ENCODE data around the gene DNAAF3. TPM values are rescaled to one million over a fixed set of nuclear protein-coding genes. Genes with fewer than 3 reads are reported as not detected.
"Not testable (repeated sequence)": the region's sequence is repeated elsewhere in the genome, so short reads cannot be mapped to it uniquely, and the experiment has no call there.

The DNAAF3 gene
- total RNA-seq (2014; rRNA removed; shearing (Covaris generic)) = 0.44 and 4.0 TPM in 2 replicates

DNA sequence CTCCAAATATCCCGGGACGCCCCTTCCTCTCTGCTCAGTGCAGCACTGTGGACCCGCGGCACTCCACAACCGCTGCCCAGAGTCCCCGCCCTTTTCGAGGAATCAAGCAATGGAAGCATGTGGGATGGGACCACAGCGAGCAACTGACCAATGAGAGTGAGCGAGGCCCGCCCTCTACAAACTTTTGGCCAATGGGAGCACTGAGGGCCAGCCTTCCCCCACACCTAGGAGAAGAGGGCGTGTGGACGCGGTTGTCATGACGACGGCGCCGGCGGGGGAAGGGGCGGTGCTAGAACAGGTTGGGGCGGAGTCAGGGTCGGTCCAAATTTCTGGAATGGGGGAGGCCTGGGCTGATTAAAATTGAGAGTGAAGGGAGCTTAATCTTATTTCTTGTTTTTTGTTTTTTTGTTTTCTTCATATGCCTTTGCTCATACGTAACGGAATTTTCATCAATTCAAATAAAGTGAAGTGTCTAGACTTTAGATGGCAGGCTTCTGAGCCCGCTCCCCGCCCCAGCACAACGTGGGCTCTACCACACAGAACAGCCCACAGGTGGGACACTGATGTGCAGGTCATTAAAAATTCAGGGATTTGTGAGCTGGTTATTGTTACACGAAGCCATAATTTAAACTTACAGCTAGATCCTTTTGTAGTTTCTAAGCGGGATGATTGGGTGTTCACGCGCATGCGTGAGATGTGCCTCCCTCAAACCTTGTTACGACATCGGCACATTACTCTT, at the start of gene DNAAF3:
Gene DNAAF3 (minus strand): TSS at position 84 of the 739 bp plus-strand sequence. CDS start 200 bp downstream, outside the sequence.
- DNase-seq (ENCODE audit: low read depth) = peak; percentile 97

DNA sequence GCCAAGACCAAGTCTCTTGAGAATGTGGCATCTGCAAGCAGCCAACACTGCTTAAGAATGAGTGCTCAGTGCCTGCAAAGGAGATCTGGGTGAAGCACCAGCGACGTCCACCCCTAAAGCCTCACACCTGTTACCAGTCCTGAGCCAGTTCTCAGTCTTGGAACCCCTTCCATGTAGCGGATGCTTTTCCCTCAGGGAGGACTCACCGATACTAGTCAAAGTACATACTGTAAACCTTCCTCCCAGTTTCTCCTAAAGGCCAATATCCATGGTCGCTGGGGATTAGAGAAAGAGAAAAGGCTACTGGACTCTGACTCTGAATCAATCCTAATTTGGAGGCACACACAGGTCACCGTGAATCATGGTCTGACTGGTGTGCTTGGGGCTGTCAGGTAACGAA, 47.1 kb upstream of the DNAAF3 start:
- no peak for DNase-seq (ENCODE audit: low read depth)

DNA sequence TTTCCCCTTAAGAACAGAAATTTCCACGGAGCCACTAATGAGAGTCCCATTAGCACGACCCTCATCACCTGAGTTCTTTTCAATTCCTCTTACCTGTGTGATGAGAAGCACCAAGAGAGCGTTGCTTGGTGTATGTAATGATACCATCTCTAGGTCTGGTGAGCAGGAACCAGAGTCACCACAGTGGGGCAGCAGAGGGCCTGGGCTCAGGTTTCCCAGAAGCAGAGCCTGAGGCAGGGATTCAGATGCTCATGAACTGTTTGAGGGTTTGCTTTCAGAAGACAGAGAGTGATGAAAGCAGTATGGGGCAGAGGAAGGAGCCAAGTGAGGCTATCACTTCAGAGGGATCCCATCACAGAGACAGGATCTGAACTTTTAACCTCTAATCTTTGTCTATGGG, 46.0 kb upstream of the DNAAF3 start:
- peak; percentile 17 for DNase-seq (ENCODE audit: low read depth)

DNA sequence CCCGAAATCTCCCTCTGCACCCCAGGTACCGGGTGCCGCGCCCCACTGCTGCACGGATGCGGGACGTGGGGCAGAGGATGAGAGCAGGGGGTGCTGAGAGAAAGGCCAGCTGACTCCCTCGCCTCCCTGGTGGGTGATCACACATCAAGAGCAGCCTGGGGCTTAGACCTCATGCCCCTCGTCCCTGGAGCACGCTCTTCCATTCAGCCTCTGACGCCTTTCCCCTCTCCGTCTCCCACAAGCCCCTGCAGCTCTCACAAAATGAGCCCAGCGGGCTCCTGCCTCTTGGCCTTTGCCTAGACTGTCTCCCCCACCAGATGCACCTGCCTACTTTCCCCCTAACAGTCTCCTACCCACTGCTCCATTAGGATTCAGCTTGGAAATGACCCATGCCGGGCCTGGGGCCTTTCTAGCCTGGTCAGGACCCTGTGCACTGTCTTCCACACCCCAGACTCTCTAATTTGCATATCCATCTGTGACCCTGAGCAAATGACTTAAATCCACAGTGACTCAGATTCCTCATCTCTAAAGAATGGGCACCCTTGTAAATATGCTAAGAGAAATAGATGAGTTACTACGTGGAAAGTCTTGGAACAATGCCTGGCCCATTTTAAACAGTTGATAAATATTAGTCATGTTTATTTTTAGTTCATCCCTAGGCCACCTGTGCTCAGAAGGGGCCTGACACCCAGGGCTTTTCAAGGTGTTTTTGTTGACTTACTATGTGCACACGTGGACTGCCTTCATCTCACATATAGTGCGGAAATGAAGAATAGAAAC, 43.5 kb upstream of the DNAAF3 start:
- peak; percentile 98 for DNase-seq (ENCODE audit: low read depth)

GRCh38 chr19:55208880-55209692, 42.7 kb upstream of the DNAAF3 start, which contains the start of gene PTPRH:
Gene PTPRH, minus strand, starts transcription at chr19:55209501. Its CDS starts 68 bp downstream, at chr19:55209433.
- DNase-seq (ENCODE audit: low read depth) = peak; percentile 25

DNA sequence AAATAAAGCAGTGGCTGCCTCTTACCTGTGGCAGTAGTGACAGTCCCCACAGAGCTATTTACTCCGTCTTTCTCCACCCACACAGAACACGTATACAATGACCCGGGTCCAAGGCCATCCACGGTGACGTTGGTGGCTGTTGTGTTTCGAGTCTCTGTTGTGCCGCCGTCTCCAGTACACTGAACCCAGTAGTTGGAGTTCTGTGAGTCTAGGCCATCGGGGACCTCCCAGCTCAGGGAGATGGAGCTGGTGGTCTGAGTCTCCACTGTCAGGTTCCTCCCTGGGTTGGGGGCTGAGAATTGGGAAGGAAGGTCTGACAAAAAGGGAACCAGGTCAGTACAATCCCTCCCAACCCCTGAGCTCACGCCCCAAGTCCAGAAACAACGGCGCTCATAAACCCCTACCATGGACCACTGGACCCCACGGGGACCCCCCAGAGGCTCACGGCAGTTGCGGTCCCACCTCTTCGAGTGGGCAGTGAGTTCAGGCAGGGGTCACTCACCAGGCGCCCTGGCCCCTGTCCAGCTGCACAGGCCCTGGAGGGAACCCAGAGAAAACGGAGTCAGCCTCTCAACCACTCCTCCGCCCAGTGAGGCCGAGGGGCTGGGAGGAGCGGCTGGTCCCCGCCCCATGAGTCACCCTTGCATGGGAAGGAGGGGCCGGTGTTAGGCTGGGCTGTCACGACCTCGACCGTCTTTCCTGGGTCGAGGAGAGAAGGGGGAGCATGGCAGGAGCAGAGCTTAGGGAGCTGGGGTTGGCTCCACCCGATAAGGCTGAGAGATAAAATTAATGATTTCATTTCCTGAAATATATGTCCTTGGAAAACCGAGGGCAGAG, 40.5 kb upstream of the DNAAF3 start:
- peak; percentile 93 for DNase-seq (ENCODE audit: low read depth)

DNA sequence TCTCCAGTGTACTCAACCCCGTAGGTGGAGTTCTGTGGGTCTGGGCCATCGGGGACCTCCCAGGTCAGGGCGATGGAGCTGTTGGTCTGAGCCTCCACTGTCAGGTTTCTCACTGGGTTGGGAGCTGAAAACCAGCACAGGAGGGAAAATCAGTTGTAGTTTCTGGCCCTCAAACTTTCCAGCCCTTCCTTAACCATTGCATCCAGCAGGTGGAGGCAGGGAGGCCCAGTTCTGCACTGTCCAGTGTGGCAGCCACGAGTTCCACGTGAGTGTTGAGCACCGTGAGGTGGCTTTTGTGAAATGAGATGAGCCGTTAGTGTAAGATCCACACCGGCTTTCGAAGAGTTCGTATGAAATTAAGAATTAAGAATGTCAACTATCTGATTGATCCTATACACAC, 35.8 kb upstream of the DNAAF3 start:
- not testable (repeated sequence) for DNase-seq (ENCODE audit: low read depth)

DNA sequence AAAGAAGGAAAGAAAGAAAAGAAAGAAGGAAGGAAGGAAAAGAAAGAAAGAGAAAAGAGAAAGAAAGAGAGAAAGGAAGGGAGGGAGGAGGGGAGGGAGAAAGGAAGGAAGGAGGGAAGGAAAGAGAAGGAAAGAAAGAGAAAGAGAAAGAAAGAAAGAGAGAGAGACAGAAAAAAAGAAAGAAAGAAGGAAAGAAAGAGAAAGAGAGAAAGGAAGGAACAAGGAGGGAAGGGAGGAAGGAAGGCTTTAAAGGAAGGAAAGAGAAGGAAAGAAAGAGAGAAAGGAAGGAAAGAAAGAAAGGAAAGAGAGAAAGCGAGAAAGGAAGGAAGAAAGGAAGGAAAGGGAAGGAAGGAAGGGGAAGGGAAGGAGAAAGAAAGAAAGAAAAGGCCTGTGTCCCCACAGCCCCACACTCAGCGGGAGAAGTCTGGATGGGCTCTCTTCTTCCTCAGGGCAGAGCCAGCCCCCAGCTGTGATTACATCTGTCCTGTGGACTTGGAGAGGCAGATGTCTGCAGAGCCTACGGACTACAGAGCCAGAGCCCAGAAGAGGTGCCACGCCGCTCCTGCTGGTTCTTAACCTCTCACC, 33.3 kb upstream of the DNAAF3 start:
- DNase-seq (ENCODE audit: low read depth) = no peak

- DNase-seq (ENCODE audit: low read depth) = no peak
Observed at GRCh38 chr19:55198651-55199050, 32.2 kb upstream of the DNAAF3 start.

DNA sequence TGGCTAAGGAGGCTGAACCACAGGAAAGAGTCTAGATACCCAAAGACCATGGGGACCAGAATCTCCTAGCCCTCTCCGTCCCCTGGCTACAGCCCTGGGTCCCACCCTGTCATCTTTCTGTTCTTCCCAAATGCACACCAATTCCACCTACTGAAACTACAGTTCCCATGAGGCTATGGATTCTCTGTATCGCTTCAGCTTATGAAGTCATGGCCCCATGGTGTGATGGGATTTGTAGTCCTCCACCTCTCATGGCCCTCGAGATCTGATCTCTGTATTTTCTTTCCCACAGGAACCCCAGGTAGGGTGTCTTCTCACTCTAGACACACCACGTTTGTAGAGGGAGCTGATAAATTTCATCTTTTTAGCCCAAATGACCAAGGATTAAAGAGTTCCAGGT, 31.1 kb upstream of the DNAAF3 start:
- DNase-seq (ENCODE audit: low read depth) = peak; percentile 42

- DNase-seq (ENCODE audit: low read depth) = peak; percentile 37
Observed at GRCh38 chr19:55196803-55197202, 30.4 kb upstream of the DNAAF3 start.

GRCh38 chr19:55193481-55193880, 27.1 kb upstream of the DNAAF3 start:
- DNase-seq (ENCODE audit: low read depth) = no peak

- peak; percentile 96 for DNase-seq (ENCODE audit: low read depth)
Observed at GRCh38 chr19:55189403-55189835, 23.0 kb upstream of the DNAAF3 start.

- DNase-seq (ENCODE audit: low read depth) = peak; percentile 25
Observed at GRCh38 chr19:55188625-55189024, 22.2 kb upstream of the DNAAF3 start.

DNA sequence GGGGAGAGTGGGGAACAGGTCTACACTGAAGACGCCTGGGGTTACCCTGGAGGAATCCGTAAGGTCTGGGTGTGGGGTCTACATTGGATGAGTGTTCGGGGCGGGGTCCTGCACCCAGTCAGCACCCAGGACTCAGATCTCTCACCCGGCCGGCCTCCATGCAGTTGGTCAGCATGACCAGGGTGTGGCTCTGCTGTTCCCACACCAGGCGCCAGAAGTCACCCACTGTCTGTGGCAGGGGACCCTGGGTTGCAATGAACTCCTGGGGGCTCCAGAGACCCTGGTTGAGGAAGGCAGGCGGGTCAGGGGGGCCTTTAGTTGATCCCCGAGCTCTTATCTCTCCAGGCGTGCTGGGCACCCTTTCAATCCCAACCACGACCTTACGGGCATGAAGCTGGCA, 19.7 kb upstream of the DNAAF3 start:
- no peak for DNase-seq (ENCODE audit: low read depth)

DNA sequence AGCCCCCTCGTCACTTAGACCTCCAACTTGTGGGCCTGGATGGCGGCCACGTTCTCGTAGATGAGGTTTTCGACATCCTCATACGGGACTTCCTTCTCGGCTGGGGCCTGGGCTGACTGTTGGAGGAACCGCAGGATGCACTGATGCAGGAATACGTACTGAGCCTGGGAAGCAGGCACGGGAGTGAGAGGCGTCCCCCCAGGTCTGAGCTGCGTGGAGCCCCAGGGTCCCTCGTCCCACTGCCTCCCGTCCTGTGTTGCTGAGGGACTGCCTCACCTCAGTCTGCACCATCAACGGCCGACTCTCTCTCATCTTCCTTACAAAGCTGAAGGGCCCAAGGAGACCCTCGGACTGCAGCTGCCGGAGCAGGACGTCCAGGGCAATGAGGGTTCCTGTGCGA, 15.3 kb upstream of the DNAAF3 start:
- DNase-seq (ENCODE audit: low read depth) = no peak

DNA sequence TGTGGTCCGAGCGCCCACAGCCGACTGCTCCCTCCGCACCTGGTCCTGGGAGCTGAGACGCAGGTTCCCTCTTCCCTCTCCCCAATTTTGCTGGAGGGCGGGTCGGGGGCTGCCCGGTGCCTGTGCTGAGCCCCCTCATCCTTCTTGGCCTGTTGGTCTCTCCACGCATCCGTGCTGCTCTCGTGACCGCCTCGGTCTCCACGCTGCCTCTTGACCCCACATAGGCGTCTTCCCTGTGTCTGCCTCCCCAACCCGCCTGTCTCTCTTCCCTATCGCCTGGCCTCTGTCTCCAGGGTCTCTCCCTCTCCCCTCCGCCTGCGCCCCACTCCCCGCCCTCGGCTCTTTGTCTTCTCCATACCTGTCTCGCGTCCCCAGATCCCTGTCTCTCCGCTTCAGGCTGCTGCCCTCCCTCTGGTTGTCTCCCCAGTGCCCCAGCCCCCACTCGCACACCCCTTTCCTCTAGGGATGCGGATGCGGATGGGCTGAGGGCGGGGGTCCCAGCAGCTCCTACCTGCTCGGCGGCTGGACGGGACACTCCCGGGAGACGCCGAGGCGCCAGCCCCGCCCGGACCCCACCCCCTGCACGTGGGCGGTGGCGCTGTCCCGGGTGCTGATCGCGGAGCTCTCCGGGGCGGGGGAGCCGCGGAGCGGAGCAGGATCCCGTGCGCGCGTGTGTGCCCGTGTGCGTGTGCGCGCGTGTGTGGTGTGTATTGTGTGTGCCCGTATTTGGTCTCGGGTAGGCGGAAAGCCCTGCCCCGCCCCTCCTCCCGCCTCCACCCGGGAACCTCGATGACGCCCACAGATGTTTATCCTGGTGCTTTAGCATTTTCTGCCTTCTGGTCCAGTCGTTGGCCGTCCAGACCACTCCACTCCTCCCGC, 13.4 kb upstream of the DNAAF3 start, which contains the start of gene SYT5:
Gene SYT5 (minus strand): TSS at position 684 of the 879 bp plus-strand sequence. CDS start 1,248 bp downstream, outside the sequence.
- DNase-seq (ENCODE audit: low read depth) = peak; percentile 33

GRCh38 chr19:55178781-55179599, 12.6 kb upstream of the DNAAF3 start:
- peak; percentile 86 for DNase-seq (ENCODE audit: low read depth)

DNA sequence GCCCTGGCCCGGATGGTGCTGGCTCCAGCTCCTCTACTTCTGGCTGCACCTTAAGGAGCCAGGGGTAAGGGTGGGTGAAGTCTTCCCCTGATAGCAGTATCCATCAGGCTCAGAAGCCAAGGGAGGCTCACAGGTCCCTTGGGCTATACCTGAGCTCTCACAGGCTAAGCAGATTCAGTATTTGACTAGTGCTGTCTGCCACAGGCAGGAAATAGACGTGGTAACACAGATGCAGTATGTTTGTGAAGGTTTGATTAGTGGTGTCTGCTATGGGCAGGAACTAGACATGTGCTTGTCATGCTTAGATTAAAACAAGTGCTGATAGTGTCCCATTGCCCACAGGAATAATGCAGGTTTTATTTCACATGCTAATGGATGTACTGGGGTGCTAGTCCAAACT, 9.7 kb upstream of the DNAAF3 start:
- DNase-seq (ENCODE audit: low read depth) = peak; percentile 12
